T-helper 2 cell treated with Interferon-gamma antibody and Interleukin-4, amounts not matched to agents 5 μg/mL and 100 μg/mL, for 36 hours (primary cell): ENCODE data around the gene TADA2A.
"Not testable (repeated sequence)": the region's sequence is repeated elsewhere in the genome, so short reads cannot be mapped to it uniquely, and the experiment has no call there.

Experiments
- DNase-seq: peaks from one replicate; pipeline ENCODE4 v3.0.0; 2021; ENCODE audit warnings: low spot score
- H3K27ac Mint-ChIP-seq: one replicate; pipeline ENCODE4 v1.8.0; 2021; ENCODE audit warnings: mild to moderate bottlenecking, mixed read lengths
- H3K27me3 Mint-ChIP-seq: one replicate; pipeline ENCODE4 v1.8.0; 2021; ENCODE audit warnings: low read depth, mixed read lengths
- H3K36me3 Mint-ChIP-seq: one replicate; pipeline ENCODE4 v1.8.0; 2021; ENCODE audit warnings: low read depth, mixed read lengths
- H3K4me1 Mint-ChIP-seq: one replicate; pipeline ENCODE4 v1.8.0; 2021; ENCODE audit warnings: low read depth, mixed read lengths
- H3K4me3 Mint-ChIP-seq: one replicate; pipeline ENCODE4 v1.8.0; 2022; ENCODE audit warnings: mild to moderate bottlenecking, moderate library complexity, mixed read lengths
- H3K9me3 Mint-ChIP-seq: one replicate; pipeline ENCODE4 v1.8.0; 2021; ENCODE audit warnings: mixed read lengths

TADA2A gene

GRCh38 chr17:37385474-37385990 lies 21.2 kb upstream of the TADA2A start:
- no peaks in the 10 kb centered on the region for H3K9me3 Mint-ChIP-seq
- H3K27me3 Mint-ChIP-seq = no peaks in the 10 kb centered on the region
- H3K4me1 Mint-ChIP-seq = no peaks in the 10 kb centered on the region
- no peak for DNase-seq
- no peaks in the 10 kb centered on the region for H3K36me3 Mint-ChIP-seq
- no peak overlapping the region for H3K4me3 Mint-ChIP-seq
- no peak overlapping the region for H3K27ac Mint-ChIP-seq

GRCh38 chr17:37386462-37386861 lies 20.2 kb upstream of the TADA2A start:
- no peaks in the 10 kb centered on the region for H3K27me3 Mint-ChIP-seq
- H3K27ac Mint-ChIP-seq = no peak overlapping the region
- H3K4me3 Mint-ChIP-seq = no peak overlapping the region
- no peaks in the 10 kb centered on the region for H3K36me3 Mint-ChIP-seq
- no peaks in the 10 kb centered on the region for H3K9me3 Mint-ChIP-seq
- H3K4me1 Mint-ChIP-seq = peaks cover 3% of the 10 kb centered on the region
- DNase-seq = no peak

- no peak overlapping the region for H3K27ac Mint-ChIP-seq
- no peaks in the 10 kb centered on the region for H3K36me3 Mint-ChIP-seq
- DNase-seq = no peak
- H3K4me1 Mint-ChIP-seq = peaks cover 15% of the 10 kb centered on the region
- H3K27me3 Mint-ChIP-seq = no peaks in the 10 kb centered on the region
- H3K4me3 Mint-ChIP-seq = no peak overlapping the region
- no peaks in the 10 kb centered on the region for H3K9me3 Mint-ChIP-seq
These were observed 18.4 kb upstream of the TADA2A start for GRCh38 chr17:37388266-37388665.

GRCh38 chr17:37389160-37389559 lies 17.5 kb upstream of the TADA2A start:
- H3K27ac Mint-ChIP-seq = no peak overlapping the region
- no peaks in the 10 kb centered on the region for H3K36me3 Mint-ChIP-seq
- H3K4me3 Mint-ChIP-seq = no peak overlapping the region
- H3K27me3 Mint-ChIP-seq = no peaks in the 10 kb centered on the region
- no peaks in the 10 kb centered on the region for H3K9me3 Mint-ChIP-seq
- no peak for DNase-seq
- peaks cover 19% of the 10 kb centered on the region for H3K4me1 Mint-ChIP-seq

GRCh38 chr17:37391146-37391545 lies 15.5 kb upstream of the TADA2A start:
- DNase-seq = no peak
- Mint-ChIP-seq H3K36me3 (no peaks in the 10 kb centered on the region), H3K9me3 (no peaks in the 10 kb centered on the region), H3K4me3 (no peak overlapping the region), H3K27ac (no peak overlapping the region), H3K4me1 (peaks cover 19% of the 10 kb centered on the region), H3K27me3 (no peaks in the 10 kb centered on the region)

- H3K27ac Mint-ChIP-seq = no peak overlapping the region
- peak overlapping the region; percentile 5 for H3K4me3 Mint-ChIP-seq
- no peaks in the 10 kb centered on the region for H3K36me3 Mint-ChIP-seq
- peaks cover 22% of the 10 kb centered on the region for H3K4me1 Mint-ChIP-seq
- no peak for DNase-seq
- H3K9me3 Mint-ChIP-seq = no peaks in the 10 kb centered on the region
- no peaks in the 10 kb centered on the region for H3K27me3 Mint-ChIP-seq
These were observed 14.6 kb upstream of the TADA2A start for GRCh38 chr17:37392024-37392590.

GRCh38 chr17:37393352-37393751 lies 13.3 kb upstream of the TADA2A start:
- no peak overlapping the region for H3K4me3 Mint-ChIP-seq
- H3K36me3 Mint-ChIP-seq = no peaks in the 10 kb centered on the region
- H3K27ac Mint-ChIP-seq = no peak overlapping the region
- DNase-seq = no peak
- H3K27me3 Mint-ChIP-seq = no peaks in the 10 kb centered on the region
- H3K4me1 Mint-ChIP-seq = peaks cover 24% of the 10 kb centered on the region
- H3K9me3 Mint-ChIP-seq = no peaks in the 10 kb centered on the region

- no peak for DNase-seq
- Mint-ChIP-seq H3K36me3 (peaks cover 17% of the 10 kb centered on the region), H3K27me3 (no peaks in the 10 kb centered on the region), H3K9me3 (no peaks in the 10 kb centered on the region), H3K27ac (no peak overlapping the region), H3K4me3 (no peak overlapping the region), H3K4me1 (peaks cover 20% of the 10 kb centered on the region)
These were observed 7.4 kb upstream of the TADA2A start for GRCh38 chr17:37399265-37399803.

- Mint-ChIP-seq H3K27ac (no peak overlapping the region), H3K4me1 (peaks cover 29% of the 10 kb centered on the region), H3K9me3 (no peaks in the 10 kb centered on the region), H3K36me3 (peaks cover 23% of the 10 kb centered on the region), H3K4me3 (no peak overlapping the region), H3K27me3 (no peaks in the 10 kb centered on the region)
- DNase-seq = no peak
These were observed 6.2 kb upstream of the TADA2A start for GRCh38 chr17:37400505-37400904.

GRCh38 chr17:37405522-37405921 lies 1.2 kb upstream of the TADA2A start:
- not testable (repeated sequence) for DNase-seq, H3K9me3 Mint-ChIP-seq, H3K27me3 Mint-ChIP-seq
- Mint-ChIP-seq H3K36me3 (peaks cover 40% of the 10 kb centered on the region), H3K4me1 (peaks cover 43% of the 10 kb centered on the region), H3K27ac (peak overlapping the region; percentile 97), H3K4me3 (peak overlapping the region; percentile 97)

- H3K27me3 Mint-ChIP-seq = no peaks in the 10 kb centered on the region
- peak overlapping the region; percentile 97 for H3K27ac Mint-ChIP-seq
- peak overlapping the region; percentile 97 for H3K4me3 Mint-ChIP-seq
- no peaks in the 10 kb centered on the region for H3K9me3 Mint-ChIP-seq
- H3K36me3 Mint-ChIP-seq = peaks cover 46% of the 10 kb centered on the region
- peaks cover 44% of the 10 kb centered on the region for H3K4me1 Mint-ChIP-seq
- no peak for DNase-seq
These were observed 591 bp upstream of the TADA2A start for GRCh38 chr17:37405955-37406634.

GRCh38 chr17:37408145-37408479 lies 1.4 kb downstream of the TADA2A start:
- DNase-seq, H3K27me3 Mint-ChIP-seq, H3K9me3 Mint-ChIP-seq: not testable (repeated sequence)
- Mint-ChIP-seq H3K4me1 (peaks cover 41% of the 10 kb centered on the region), H3K36me3 (peaks cover 52% of the 10 kb centered on the region), H3K4me3 (peak overlapping the region; percentile 92), H3K27ac (peak overlapping the region; percentile 95)

- Mint-ChIP-seq H3K4me3 (no peak overlapping the region), H3K4me1 (peaks cover 32% of the 10 kb centered on the region), H3K9me3 (no peaks in the 10 kb centered on the region), H3K36me3 (peaks cover 55% of the 10 kb centered on the region), H3K27ac (peak overlapping the region; percentile 11), H3K27me3 (no peaks in the 10 kb centered on the region)
- DNase-seq = no peak
These were observed 3.7 kb downstream of the TADA2A start for GRCh38 chr17:37410357-37410756.

- peaks cover 15% of the 10 kb centered on the region for H3K4me1 Mint-ChIP-seq
- no peak overlapping the region for H3K4me3 Mint-ChIP-seq
- no peak overlapping the region for H3K27ac Mint-ChIP-seq
These were observed 7.3 kb downstream of the TADA2A start for GRCh38 chr17:37413875-37414519.

More at GRCh38 chr17:37413875-37414519, 7.3 kb downstream of the TADA2A start:
- DNase-seq = no peak
- no peaks in the 10 kb centered on the region for H3K9me3 Mint-ChIP-seq
- peaks cover 54% of the 10 kb centered on the region for H3K36me3 Mint-ChIP-seq
- H3K27me3 Mint-ChIP-seq = no peaks in the 10 kb centered on the region
